ENCODE results near the gene GINS3.

DNA sequence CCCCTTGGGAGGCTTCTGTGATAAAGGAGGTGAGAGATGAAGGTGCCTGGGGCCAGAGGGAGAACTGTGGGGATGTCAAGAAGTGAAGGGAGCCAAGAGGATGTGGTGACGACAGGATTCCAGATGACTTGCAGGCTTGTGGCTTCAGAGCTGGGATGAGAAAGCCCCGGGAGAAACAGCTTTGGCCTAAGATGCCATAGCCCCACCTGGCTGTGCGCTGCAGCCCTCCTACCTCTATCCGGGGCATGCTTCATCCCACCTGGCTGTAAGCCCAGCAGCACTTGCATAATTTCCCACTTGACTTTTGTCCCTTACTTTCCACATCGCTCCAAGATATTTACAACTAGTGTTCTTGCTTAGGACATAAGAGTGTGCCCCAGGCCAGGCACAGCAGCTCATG, 29.3 kb downstream of the GINS3 start:
- TF ChIP-seq, protein P1, sequence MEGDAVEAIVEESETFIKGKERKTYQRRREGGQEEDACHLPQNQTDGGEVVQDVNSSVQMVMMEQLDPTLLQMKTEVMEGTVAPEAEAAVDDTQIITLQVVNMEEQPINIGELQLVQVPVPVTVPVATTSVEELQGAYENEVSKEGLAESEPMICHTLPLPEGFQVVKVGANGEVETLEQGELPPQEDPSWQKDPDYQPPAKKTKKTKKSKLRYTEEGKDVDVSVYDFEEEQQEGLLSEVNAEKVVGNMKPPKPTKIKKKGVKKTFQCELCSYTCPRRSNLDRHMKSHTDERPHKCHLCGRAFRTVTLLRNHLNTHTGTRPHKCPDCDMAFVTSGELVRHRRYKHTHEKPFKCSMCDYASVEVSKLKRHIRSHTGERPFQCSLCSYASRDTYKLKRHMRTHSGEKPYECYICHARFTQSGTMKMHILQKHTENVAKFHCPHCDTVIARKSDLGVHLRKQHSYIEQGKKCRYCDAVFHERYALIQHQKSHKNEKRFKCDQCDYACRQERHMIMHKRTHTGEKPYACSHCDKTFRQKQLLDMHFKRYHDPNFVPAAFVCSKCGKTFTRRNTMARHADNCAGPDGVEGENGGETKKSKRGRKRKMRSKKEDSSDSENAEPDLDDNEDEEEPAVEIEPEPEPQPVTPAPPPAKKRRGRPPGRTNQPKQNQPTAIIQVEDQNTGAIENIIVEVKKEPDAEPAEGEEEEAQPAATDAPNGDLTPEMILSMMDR (tag by site-specific recombination; IDR thresholded peaks at IDR 0.05): no peak
- TF ChIP-seq ZNF792 (tag by site-specific recombination; IDR thresholded peaks at IDR 0.05) (no peak), ZNF10 (tag by site-specific recombination; IDR thresholded peaks at IDR 0.05) (no peak), BCL11A (tag by site-specific recombination; IDR thresholded peaks at IDR 0.05; ENCODE audit: low read depth) (no peak), ZNF510 (tag by site-specific recombination; IDR thresholded peaks at IDR 0.05; ENCODE audit: insufficient replicate concordance) (no peak), REST (tag by site-specific recombination; IDR thresholded peaks at IDR 0.05) (no peak), ZNF785 (tag by site-specific recombination; IDR thresholded peaks at IDR 0.05) (no peak), SP3 (tag by site-specific recombination; IDR thresholded peaks at IDR 0.05) (no peak), TCF7L2 (IDR thresholded peaks at IDR 0.05; ENCODE audit: borderline replicate concordance, low read depth, low read length) (no peak), ZNF274 (IDR thresholded peaks at IDR 0.05; ENCODE audit: low read length) (no peak), ZNF274 (tag by site-specific recombination; IDR thresholded peaks at IDR 0.05; ENCODE audit: borderline replicate concordance) (no peak), ZNF600 (tag by site-specific recombination; IDR thresholded peaks at IDR 0.05) (no peak), ZNF138 (tag by site-specific recombination; IDR thresholded peaks at IDR 0.05; ENCODE audit: borderline replicate concordance) (no peak)

Measured in HEK293 (cell line).